Body of pancreas (tissue), 4 donors: Measurements from ENCODE around the gene PRDM16. TPM values are rescaled to one million over a fixed set of nuclear protein-coding genes. Genes with fewer than 3 reads are reported as not detected.
A peak's percentile ranks its signal among the peaks of the same experiment; 100 is the strongest.

Source experiments
- ATAC-seq: fragments of 150-250 bp; one replicate; pipeline ENCODE4 v1.9.1; 2016
- DNase-seq, 4 donors: peaks; one replicate each; pipeline ENCODE4 v3.0.0-alpha.2; 2019
- H3K27ac ChIP-seq, 4 donors: fragments of 200-600 bp; sonication (generic); 1 replicate in 3 of 4; 2 replicates in 1 of 4; pipeline versions ENCODE4 v1.5.1 to v1.6.1; 2016 to 2019; ENCODE audit warnings: mild to moderate bottlenecking in 1 of 4, mixed read lengths in 1 of 4, moderate library complexity in 1 of 4
- H3K27me3 ChIP-seq, 2 donors: fragments of 200-600 bp; sonication (generic); one replicate each; pipeline ENCODE4 v1.6.0; 2016; ENCODE audit warnings: mild to moderate bottlenecking in 1 of 2
- H3K36me3 ChIP-seq, 2 donors: fragments of 200-600 bp; sonication (generic); replicated peaks in 1 of 2; 2 replicates each; pipeline ENCODE4 v1.5.1; 2016; ENCODE audit warnings: low read depth in 2 of 2; ENCODE audit not compliant: insufficient read depth in 1 of 2
- H3K4me1 ChIP-seq: fragments of 200-600 bp; sonication (generic); one replicate; pipeline ENCODE4 v1.6.0; 2016
- H3K4me3 ChIP-seq, 2 donors: fragments of 200-600 bp; sonication (generic); 1 replicate in 1 of 2; 2 replicates in 1 of 2; pipeline ENCODE4 v1.5.1; 2016 to 2019
- H3K9me3 ChIP-seq, 3 donors: fragments of 200-600 bp; sonication (generic); 1 replicate in 2 of 3; 2 replicates in 1 of 3; pipeline ENCODE4 v1.5.1; 2016
- POLR2A ChIP-seq, 3 donors: fragments of 450-650 bp; IDR thresholded peaks; one replicate each; pipeline ENCODE4 v1.6.1; 2016; ENCODE audit warnings: antibody characterized with exemption in 3 of 3, mild to moderate bottlenecking in 2 of 3
- WGBS, 2 donors: methylation state at CpG; one replicate each; pipeline ENCODE4 v1.1.5; 2017; 5-methylcytosine and 5-hydroxymethylcytosine counted together
- intact Hi-C: fragments of 100-400 bp; cut with DNase I; formaldehyde crosslinking; loops from one replicate; pipeline ENCODE4 v1.15.1; 2023
- total RNA-seq, 2 donors: library from RNA; depleted of rRNA; stranded (reverse); fragments of >200 nt; gene quantifications; one replicate each; pipeline ENCODE4 v1.1.0, GENCODE V29; 2016
- TF ChIP-seq, protein P1 (sequence below), 7 experiments: fragments of 450-650 bp in 4 of 7; fragments of 200-600 bp in 3 of 7; sonication (generic) in 3 of 7; IDR thresholded peaks; one replicate each; pipeline ENCODE4 v1.5.1; 2016 to 2019; ENCODE audit warnings: antibody characterized with exemption in 7 of 7

PRDM16 gene
- total RNA-seq, 2 donors from 2014 or later: 15.2 to 16.6 TPM

DNA sequence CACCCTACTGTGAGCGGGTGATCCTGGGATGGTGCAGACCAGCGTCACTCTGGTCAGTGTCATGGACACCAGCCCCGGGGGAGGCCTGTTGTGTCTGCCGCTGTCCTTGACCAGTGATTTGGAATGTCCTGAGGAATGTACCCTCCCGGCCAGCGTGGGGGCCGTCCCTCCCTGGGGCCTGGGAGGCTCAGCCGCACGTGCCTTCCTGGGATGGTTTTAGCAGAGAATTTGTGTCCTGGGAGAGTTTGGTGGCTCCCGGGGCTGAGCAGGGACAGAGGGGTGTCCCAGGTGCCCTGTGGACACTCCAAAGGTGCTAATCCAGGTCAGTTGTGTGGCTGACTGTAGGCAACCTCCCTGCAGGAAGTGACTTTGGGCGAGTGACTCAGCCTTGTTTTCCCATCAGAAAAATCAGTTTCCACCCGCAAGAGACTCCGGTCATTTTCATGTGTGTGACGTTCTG, 391.7 kb downstream of the PRDM16 start:
- peak; percentile 54 for ATAC-seq
- peaks cover 36% of the 10 kb centered on the region for H3K4me1 ChIP-seq

DNA sequence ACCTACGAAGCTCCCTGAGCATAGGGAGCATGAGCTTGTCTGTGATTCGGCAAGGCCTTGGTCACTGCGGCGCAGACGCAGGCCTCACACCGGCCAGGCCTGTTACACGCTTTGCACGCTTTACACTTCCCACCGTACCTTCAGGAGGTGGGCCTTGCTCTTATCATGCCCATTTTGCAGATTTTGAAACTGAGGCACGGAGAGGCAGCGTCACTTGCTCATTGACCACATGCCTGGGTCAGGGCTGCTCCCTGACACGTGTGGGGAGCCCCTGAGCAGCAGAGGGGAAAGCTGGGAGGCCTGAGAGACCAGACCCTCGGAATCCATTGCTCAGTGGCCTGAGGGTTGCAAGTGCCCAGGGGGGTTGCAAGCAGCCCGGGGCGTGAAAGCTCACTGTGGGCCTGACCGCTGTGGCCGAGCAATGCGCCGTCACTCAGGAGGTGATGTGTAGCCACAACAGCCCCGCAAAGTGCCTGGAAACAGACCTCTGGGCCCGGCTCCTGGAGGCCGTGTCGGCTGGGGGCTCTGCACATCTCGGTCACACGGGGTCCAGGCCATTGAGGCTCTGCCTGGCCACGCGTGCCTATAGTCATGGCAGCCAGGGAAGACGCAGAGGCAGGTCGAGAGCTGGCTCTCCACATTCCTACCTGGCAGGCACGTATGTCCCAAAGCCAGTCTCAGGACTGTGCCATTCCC, 392.4 kb downstream of the PRDM16 start:
- TF ChIP-seq, protein P1, sequence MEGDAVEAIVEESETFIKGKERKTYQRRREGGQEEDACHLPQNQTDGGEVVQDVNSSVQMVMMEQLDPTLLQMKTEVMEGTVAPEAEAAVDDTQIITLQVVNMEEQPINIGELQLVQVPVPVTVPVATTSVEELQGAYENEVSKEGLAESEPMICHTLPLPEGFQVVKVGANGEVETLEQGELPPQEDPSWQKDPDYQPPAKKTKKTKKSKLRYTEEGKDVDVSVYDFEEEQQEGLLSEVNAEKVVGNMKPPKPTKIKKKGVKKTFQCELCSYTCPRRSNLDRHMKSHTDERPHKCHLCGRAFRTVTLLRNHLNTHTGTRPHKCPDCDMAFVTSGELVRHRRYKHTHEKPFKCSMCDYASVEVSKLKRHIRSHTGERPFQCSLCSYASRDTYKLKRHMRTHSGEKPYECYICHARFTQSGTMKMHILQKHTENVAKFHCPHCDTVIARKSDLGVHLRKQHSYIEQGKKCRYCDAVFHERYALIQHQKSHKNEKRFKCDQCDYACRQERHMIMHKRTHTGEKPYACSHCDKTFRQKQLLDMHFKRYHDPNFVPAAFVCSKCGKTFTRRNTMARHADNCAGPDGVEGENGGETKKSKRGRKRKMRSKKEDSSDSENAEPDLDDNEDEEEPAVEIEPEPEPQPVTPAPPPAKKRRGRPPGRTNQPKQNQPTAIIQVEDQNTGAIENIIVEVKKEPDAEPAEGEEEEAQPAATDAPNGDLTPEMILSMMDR (IDR thresholded peaks at IDR 0.05): no peak
- TF ChIP-seq POLR2A (IDR thresholded peaks at IDR 0.05): no peak
- H3K27me3 ChIP-seq: no peaks in the 10 kb centered on the region
- H3K27ac ChIP-seq: peak overlapping the region in 3 of 4 donors; percentile 70 to 83 (median 74)
- intact Hi-C loops: no loop called here
- no peaks in the 10 kb centered on the region for H3K9me3 ChIP-seq
- H3K4me1 ChIP-seq: peaks cover 32% of the 10 kb centered on the region
- H3K36me3 ChIP-seq: no peaks in the 10 kb centered on the region
- ATAC-seq: no peak
- DNase-seq: no peak
- no peak overlapping the region for H3K4me3 ChIP-seq
- WGBS, 2 donors: 91 to 92% methylated on average over 9 to 27 of the region's 30 CpGs

More for the DNA sequence above, 391.7 kb downstream of the PRDM16 start:
- Histone ChIP-seq H3K9me3 (no peaks in the 10 kb centered on the region), H3K36me3 (no peaks in the 10 kb centered on the region), H3K4me3 (no peak overlapping the region), H3K27me3 (no peaks in the 10 kb centered on the region), H3K27ac (peak overlapping the region; percentile 36 to 83 (median 72))
- DNase-seq: peak in 3 of 4 donors; percentile 32 to 44 (median 33)
- intact Hi-C loops: no loop called here
- WGBS, 2 donors: 56 to 59% methylated on average over 7 to 14 of the region's 14 CpGs
- TF ChIP-seq, protein P1 (IDR thresholded peaks at IDR 0.05): no peak
- no peak for TF ChIP-seq POLR2A (IDR thresholded peaks at IDR 0.05)

DNA sequence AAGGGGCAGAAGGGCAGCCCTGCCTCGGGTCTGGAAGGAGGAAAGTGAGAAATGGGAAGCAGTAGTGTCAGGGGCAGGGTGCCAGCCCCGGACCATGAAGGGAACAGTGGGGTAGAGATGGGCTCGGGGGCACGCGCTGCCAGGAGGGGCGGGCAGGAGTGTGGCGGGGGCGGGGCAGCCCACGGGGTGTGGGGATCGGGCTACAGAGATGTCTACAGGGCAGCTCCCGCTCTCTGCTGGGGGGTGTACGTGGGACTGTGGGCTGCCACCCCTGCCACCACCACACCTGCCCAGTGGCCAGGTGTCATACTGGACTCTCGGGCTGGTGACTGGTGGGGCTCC, 392.9 kb downstream of the PRDM16 start:
- WGBS, 2 donors: 79 to 93% methylated on average over 11 of the region's 13 CpGs
- intact Hi-C loops: no loop called here
- Histone ChIP-seq H3K4me1 (peaks cover 29% of the 10 kb centered on the region), H3K27ac (no peak overlapping the region), H3K4me3 (no peak overlapping the region), H3K9me3 (no peaks in the 10 kb centered on the region), H3K27me3 (no peaks in the 10 kb centered on the region), H3K36me3 (no peaks in the 10 kb centered on the region)
- DNase-seq (no peak), ATAC-seq (no peak)
- TF ChIP-seq POLR2A (IDR thresholded peaks at IDR 0.05): no peak
- TF ChIP-seq, protein P1 (IDR thresholded peaks at IDR 0.05): no peak

DNA sequence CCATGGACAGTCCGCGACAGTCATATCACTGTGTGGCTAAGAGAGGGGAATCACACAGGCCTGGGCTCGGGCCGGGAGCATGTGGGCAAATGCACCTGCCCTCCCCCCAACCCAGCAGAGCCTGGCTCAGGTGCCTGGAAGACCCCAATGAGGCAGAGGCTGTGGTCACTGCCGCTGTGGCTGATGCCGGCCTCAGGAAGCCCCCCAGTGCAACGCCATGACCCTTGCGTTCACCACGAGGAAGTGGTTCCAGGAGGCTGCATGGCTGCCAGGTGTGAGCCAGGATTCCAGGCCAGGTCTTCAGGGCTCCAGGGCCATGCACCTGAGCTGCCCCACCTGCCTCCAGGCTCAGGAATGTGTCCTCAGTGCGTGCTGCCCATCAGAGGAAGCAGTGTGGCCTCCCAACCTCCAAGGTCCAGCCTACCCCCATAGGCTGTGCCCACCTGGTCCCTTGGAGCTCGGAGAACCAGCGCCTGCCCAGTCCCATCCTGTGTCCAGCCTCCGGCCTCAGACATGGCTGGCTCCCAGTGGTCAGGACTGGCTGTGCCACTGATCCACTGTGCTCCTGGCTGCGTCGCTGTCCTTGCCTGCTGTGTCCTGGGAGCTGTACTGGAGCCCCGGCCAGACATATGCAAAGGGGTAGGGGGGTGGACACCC, 393.5 kb downstream of the PRDM16 start:
- no peaks in the 10 kb centered on the region for H3K9me3 ChIP-seq
- WGBS, 2 donors: 83 to 91% methylated on average over 6 to 13 of the region's 16 CpGs
- H3K27me3 ChIP-seq: no peaks in the 10 kb centered on the region
- intact Hi-C loops: no loop called here
- H3K4me3 ChIP-seq: no peak overlapping the region
- H3K36me3 ChIP-seq: no peaks in the 10 kb centered on the region
- TF ChIP-seq, protein P1 (IDR thresholded peaks at IDR 0.05): no peak
- no peak for TF ChIP-seq POLR2A (IDR thresholded peaks at IDR 0.05)
- no peak overlapping the region for H3K27ac ChIP-seq
- H3K4me1 ChIP-seq: peaks cover 29% of the 10 kb centered on the region
- DNase-seq (no peak), ATAC-seq (no peak)
